A549 (cell line): ENCODE data around the gene DCHS2. TPM values are rescaled to one million over a fixed set of nuclear protein-coding genes. Genes with fewer than 3 reads are reported as not detected.

ENCODE experiments used
- ATAC-seq, 2 experiments: fragments of 200-7000 bp in 1 of 2; fragments of >200 bp in 1 of 2; cut with Nextera tagmentation in 1 of 2; cut with Tn5 transposase in 1 of 2; 3 replicates each; pipeline versions ENCODE4 v1.8.0 to v1.9.1; 2018 to 2020; ENCODE audit warnings: mild to moderate bottlenecking in 1 of 2, moderate library complexity in 1 of 2
- CTCF ChIA-PET: fragments of 300-600 bp; sonication (Branson Sonifier 250); formaldehyde crosslinking; extraction: SDS; loops from one replicate; lab custom pipeline; 2021; ENCODE audit warnings: antibody characterized with exemption, inconsistent platforms; lab: Yijun Ruan, JAX
- POLR2A ChIA-PET: fragments of 350-600 bp; formaldehyde crosslinking; extraction: SDS; loops from one replicate; lab custom pipeline; 2021; ENCODE audit warnings: antibody characterized with exemption, inconsistent platforms; lab: Yijun Ruan, JAX
- DNase-seq, 2 experiments: peaks; one replicate each; pipeline versions ENCODE4 v3.0.0 to v3.0.0-alpha.2; 2011 to 2016; ENCODE audit warnings: low read depth in 1 of 2, low spot score in 1 of 2
- FAIRE-seq: peaks from 2 replicates; lab custom pipeline; 2011; peaks lifted over from hg19 to GRCh38; lab: Jason Lieb, UNC
- H3K27ac ChIP-seq, 2 experiments: fragments of >200 bp; sonication (Bioruptor Twin); formaldehyde crosslinking; 3 replicates each; pipeline ENCODE4 v1.5.1; 2016 to 2017
- H3K4me1 ChIP-seq: fragments of >200 bp; sonication (Bioruptor Twin); formaldehyde crosslinking; 3 replicates; pipeline ENCODE4 v1.6.1; 2016
- H3K4me2 ChIP-seq: fragments of >200 bp; sonication (Bioruptor Twin); formaldehyde crosslinking; 3 replicates; pipeline ENCODE4 v1.6.1; 2016
- H3K4me3 ChIP-seq: fragments of >200 bp; sonication (Bioruptor Twin); formaldehyde crosslinking; 3 replicates; pipeline ENCODE4 v1.5.1; 2016
- H3K9me3 ChIP-seq: fragments of >200 bp; sonication (Bioruptor Twin); formaldehyde crosslinking; 3 replicates; pipeline ENCODE4 v1.6.1; 2016
- BHLHE40 ChIP-seq: IDR thresholded peaks from 2 replicates; pipeline ENCODE4 v1.6.1; 2012; ENCODE audit warnings: low read depth, low read length, inconsistent platforms
- CBX2 ChIP-seq: fragments of 200-600 bp; sonication (generic); IDR thresholded peaks from 2 replicates; pipeline ENCODE4 v1.6.1; 2016; ENCODE audit warnings: low read depth, mild to moderate bottlenecking, borderline replicate concordance
- CEBPB ChIP-seq, 2 experiments: fragments of >200 bp in 1 of 2; sonication (Bioruptor Twin) in 1 of 2; formaldehyde crosslinking in 1 of 2; IDR thresholded peaks; 2 replicates each; pipeline ENCODE4 v1.6.1; 2012 to 2016
- CTCF ChIP-seq: fragments of >200 bp; sonication (Bioruptor Twin); formaldehyde crosslinking; IDR thresholded peaks from 3 replicates; pipeline ENCODE4 v1.5.1; 2016
- EHMT2 ChIP-seq: fragments of 200-600 bp; sonication (generic); IDR thresholded peaks from 2 replicates; pipeline ENCODE4 v1.6.1; 2016; ENCODE audit warnings: antibody characterized with exemption, low read depth, mild to moderate bottlenecking, moderate library complexity
- EP300 ChIP-seq, 2 experiments: fragments of >200 bp; sonication (Bioruptor Twin); formaldehyde crosslinking; IDR thresholded peaks; 2 replicates in 1 of 2; 3 replicates in 1 of 2; pipeline ENCODE4 v1.6.1; 2016 to 2017
- ESRRA ChIP-seq: fragments of 150-350 bp; IDR thresholded peaks from 2 replicates; pipeline ENCODE4 v1.6.1; 2014; ENCODE audit warnings: mild to moderate bottlenecking, low read length, borderline replicate concordance
- FOSL2 ChIP-seq, 2 experiments: fragments of 450-650 bp in 1 of 2; fragments of >200 bp in 1 of 2; sonication (Bioruptor Twin) in 1 of 2; formaldehyde crosslinking; IDR thresholded peaks; 2 replicates each; pipeline versions ENCODE4 v1.5.0 to v1.6.1; 2016 to 2020; ENCODE audit warnings: mild to moderate bottlenecking in 1 of 2, moderate library complexity in 1 of 2
- GATA3 ChIP-seq: IDR thresholded peaks from 2 replicates; pipeline ENCODE4 v1.6.1; 2012; ENCODE audit warnings: borderline replicate concordance
- HDAC2 ChIP-seq: fragments of 200-600 bp; sonication (generic); IDR thresholded peaks from 2 replicates; pipeline ENCODE4 v1.6.1; 2016
- HOXB13 ChIP-seq: fragments of 250-450 bp; sonication (Bioruptor Pico); IDR thresholded peaks from 2 replicates; pipeline ENCODE4 v1.5.0; 2020; ENCODE audit warnings: low read depth, mild to moderate bottlenecking, moderate library complexity
- KDM1A ChIP-seq: fragments of 200-600 bp; sonication (generic); IDR thresholded peaks from 2 replicates; pipeline ENCODE4 v1.6.1; 2016; ENCODE audit warnings: low read depth, mild to moderate bottlenecking
- KDM5A ChIP-seq: fragments of 200-600 bp; sonication (generic); IDR thresholded peaks from 2 replicates; pipeline ENCODE4 v1.6.1; 2016; ENCODE audit warnings: antibody characterized with exemption, mild to moderate bottlenecking
- MAFK ChIP-seq: fragments of 450-650 bp; IDR thresholded peaks from 2 replicates; pipeline ENCODE4 v1.6.1; 2014; ENCODE audit not compliant: partially characterized antibody
- MYC ChIP-seq: IDR thresholded peaks from 2 replicates; pipeline ENCODE4 v1.6.1; 2012; ENCODE audit warnings: mild to moderate bottlenecking, inconsistent platforms, low read length, improper control_type of control experiment, borderline replicate concordance
- PHF8 ChIP-seq: fragments of 200-600 bp; sonication (generic); IDR thresholded peaks from 2 replicates; pipeline ENCODE4 v1.6.1; 2016; ENCODE audit warnings: low read depth, mild to moderate bottlenecking, antibody characterized with exemption, moderate library complexity, borderline replicate concordance
- RAD21 ChIP-seq, 2 experiments: fragments of >200 bp in 1 of 2; sonication (Bioruptor Twin) in 1 of 2; formaldehyde crosslinking in 1 of 2; IDR thresholded peaks in 1 of 2; conservative IDR thresholded peaks in 1 of 2; 2 replicates in 1 of 2; 3 replicates in 1 of 2; pipeline ENCODE4 v1.6.1; 2012 to 2018; ENCODE audit warnings: inconsistent platforms in 1 of 2
- RARB ChIP-seq: fragments of 250-450 bp; sonication (Bioruptor Pico); IDR thresholded peaks from 2 replicates; pipeline ENCODE4 v1.8.0; 2021; ENCODE audit warnings: mild to moderate bottlenecking, moderate library complexity
- RFX5 ChIP-seq: fragments of 450-650 bp; IDR thresholded peaks from 2 replicates; pipeline ENCODE4 v1.7.1; 2014; ENCODE audit warnings: antibody characterized with exemption, mild to moderate bottlenecking, moderate library complexity
- SREBF2 ChIP-seq: fragments of 450-650 bp; IDR thresholded peaks from 2 replicates; pipeline ENCODE4 v1.6.1; 2014; ENCODE audit warnings: mild to moderate bottlenecking, moderate library complexity
- ZSCAN20 ChIP-seq: fragments of 250-450 bp; sonication (Bioruptor Pico); IDR thresholded peaks from 2 replicates; pipeline ENCODE4 v1.8.0; 2022; ENCODE audit warnings: mild to moderate bottlenecking, moderate library complexity
- WGBS: methylation state at CpG from one replicate; pipeline ENCODE4 v1.1.6; 2017; ENCODE audit errors: missing lambda C conversion rate; 5-methylcytosine and 5-hydroxymethylcytosine counted together
- polyA plus RNA-seq, 4 experiments: library from polyadenylated mRNA; depleted of rRNA in 3 of 4; stranded (reverse); fragments of >200 nt; fragmentation: RNase III in 1 of 4; extraction: RNeasy Plus Mini Kit Qiagen cat#74134 plus additional on column Dnase treatment in 1 of 4; gene quantifications; 2 replicates in 3 of 4; 3 replicates in 1 of 4; pipeline ENCODE4 v1.2.3, GENCODE V29; 2011 to 2017
- TF ChIP-seq, protein P1 (sequence below): fragments of 250-450 bp; sonication (Bioruptor Pico); IDR thresholded peaks from 2 replicates; pipeline ENCODE4 v1.5.0; 2020; ENCODE audit warnings: low read depth, mild to moderate bottlenecking, moderate library complexity
- TF ChIP-seq, protein P2 (sequence below): fragments of 150-350 bp; IDR thresholded peaks from 2 replicates; pipeline ENCODE4 v1.6.1; 2014; ENCODE audit warnings: low read depth, mild to moderate bottlenecking, low read length
- TF ChIP-seq, protein P3 (sequence below): fragments of 250-450 bp; sonication (Bioruptor Pico); IDR thresholded peaks from 2 replicates; pipeline ENCODE4 v1.5.0; 2021; ENCODE audit warnings: mild to moderate bottlenecking, moderate library complexity, borderline replicate concordance

DCHS2 gene
- polyA plus RNA-seq, 2 of the 4 experiments (the other 2 are of a cell fraction): 0.06 TPM; not detected in 1

DNA sequence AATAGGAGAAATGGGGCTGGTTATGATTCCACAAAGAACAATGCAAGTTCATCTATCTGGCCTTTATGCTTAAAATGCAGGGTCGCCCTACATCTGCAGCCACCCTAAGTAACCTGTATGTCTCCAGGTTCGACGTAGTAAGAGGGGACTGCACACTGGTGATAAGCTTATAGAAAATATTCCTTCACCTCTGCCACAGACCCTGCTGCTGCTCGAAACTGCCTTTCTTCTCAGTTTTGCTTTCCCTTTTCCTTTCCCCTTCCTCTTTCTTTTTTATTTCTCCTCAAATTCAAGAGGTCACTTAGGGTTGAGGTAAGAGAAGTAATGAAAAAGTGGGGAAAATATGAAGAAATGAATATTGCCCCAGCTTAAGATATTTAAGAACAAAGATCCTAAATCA lies 123.5 kb downstream of the DCHS2 start (continued):
- TF ChIP-seq, protein P1, sequence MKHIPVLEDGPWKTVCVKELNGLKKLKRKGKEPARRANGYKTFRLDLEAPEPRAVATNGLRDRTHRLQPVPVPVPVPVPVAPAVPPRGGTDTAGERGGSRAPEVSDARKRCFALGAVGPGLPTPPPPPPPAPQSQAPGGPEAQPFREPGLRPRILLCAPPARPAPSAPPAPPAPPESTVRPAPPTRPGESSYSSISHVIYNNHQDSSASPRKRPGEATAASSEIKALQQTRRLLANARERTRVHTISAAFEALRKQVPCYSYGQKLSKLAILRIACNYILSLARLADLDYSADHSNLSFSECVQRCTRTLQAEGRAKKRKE (CRISPR knock-in tag): no peak

GRCh38 chr4:154367659-154368058 lies 123.9 kb downstream of the DCHS2 start:
- DNase-seq: no peak
- TF ChIP-seq ESRRA: no peak
- Histone ChIP-seq H3K9me3 (no peaks in the 10 kb centered on the region), H3K27ac (no peak overlapping the region), H3K4me2 (no peak overlapping the region), H3K4me3 (no peak overlapping the region), H3K4me1 (no peaks in the 10 kb centered on the region)
- 20% methylated on average over 2 of the region's 2 CpGs for WGBS
- POLR2A ChIA-PET: no interaction called here
- no peak for ATAC-seq
- CTCF ChIA-PET: no interaction called here
- no peak for FAIRE-seq

DNA sequence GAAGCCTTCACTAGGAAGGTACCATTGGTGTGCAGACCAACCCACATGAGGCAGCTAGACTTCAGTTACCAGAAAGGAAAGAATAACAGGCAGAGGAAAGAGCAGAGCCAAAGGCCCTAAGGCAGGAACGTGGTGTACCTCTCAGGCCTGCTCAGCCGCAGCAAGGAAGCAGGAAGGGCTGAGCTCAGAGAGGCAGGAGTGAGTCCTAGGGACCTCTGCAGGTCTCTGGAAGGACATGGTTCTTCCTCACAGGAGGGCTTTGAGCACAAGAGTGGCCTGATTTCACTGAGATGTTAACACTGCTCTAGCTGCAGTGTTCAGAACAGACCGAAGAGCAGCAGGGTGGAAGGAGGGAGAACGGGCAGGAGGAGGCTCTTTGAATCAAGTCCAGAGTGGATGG lies 124.6 kb downstream of the DCHS2 start:
- no peaks in the 10 kb centered on the region for H3K9me3 ChIP-seq
- ATAC-seq (no peak), DNase-seq (no peak)
- H3K4me1 ChIP-seq: no peaks in the 10 kb centered on the region
- H3K4me3 ChIP-seq: no peak overlapping the region
- CTCF ChIA-PET: no interaction called here
- no peak overlapping the region for H3K4me2 ChIP-seq
- POLR2A ChIA-PET: no interaction called here
- WGBS: 26% methylated on average over 4 of the region's 4 CpGs
- no peak overlapping the region for H3K27ac ChIP-seq
- no peak for TF ChIP-seq SREBF2
- TF ChIP-seq GATA3: no peak
- TF ChIP-seq CBX2: no peak
- no peak for TF ChIP-seq FOSL2 (IDR thresholded peaks at IDR 0.05)
- no peak for TF ChIP-seq FOSL2 (CRISPR knock-in tag; IDR thresholded peaks at IDR 0.05)
- no peak for TF ChIP-seq EHMT2
- TF ChIP-seq RARB (CRISPR knock-in tag): no peak
- no peak for TF ChIP-seq MAFK
- no peak for TF ChIP-seq RAD21 (conservative IDR thresholded peaks at IDR 0.05 in 1 of 2, IDR thresholded peaks at IDR 0.05 in 1 of 2)
- no peak for TF ChIP-seq MYC
- TF ChIP-seq CEBPB (IDR thresholded peaks at IDR 0.05): no peak
- no peak for TF ChIP-seq BHLHE40
- TF ChIP-seq, all 56 proteins: peak for 0
- FAIRE-seq: no peak

- H3K4me2 ChIP-seq: no peak overlapping the region
- WGBS: 27% methylated on average over 7 of the region's 7 CpGs
- CTCF ChIA-PET: interaction anchor here (0.7 kb wide), 1 partner anchor 15 kb away, joined by 3 read pairs; no protein-coding TSS in a partner anchor
- DNase-seq (no peak), ATAC-seq (no peak), FAIRE-seq (no peak)
- H3K27ac ChIP-seq: no peak overlapping the region
- POLR2A ChIA-PET: no interaction called here
- no peak overlapping the region for H3K4me3 ChIP-seq
- no peaks in the 10 kb centered on the region for H3K9me3 ChIP-seq
- no peaks in the 10 kb centered on the region for H3K4me1 ChIP-seq
- TF ChIP-seq RAD21 (conservative IDR thresholded peaks at IDR 0.05 in 1 of 2, IDR thresholded peaks at IDR 0.05 in 1 of 2) (no peak), BHLHE40 (no peak), CTCF (no peak), HOXB13 (CRISPR knock-in tag) (no peak), EHMT2 (no peak), ZSCAN20 (no peak), RFX5 (no peak), CEBPB (IDR thresholded peaks at IDR 0.05) (no peak), PHF8 (no peak), CBX2 (no peak), KDM5A (no peak), KDM1A (no peak), EP300 (IDR thresholded peaks at IDR 0.05) (no peak), HDAC2 (no peak)
- TF ChIP-seq, protein P2, sequence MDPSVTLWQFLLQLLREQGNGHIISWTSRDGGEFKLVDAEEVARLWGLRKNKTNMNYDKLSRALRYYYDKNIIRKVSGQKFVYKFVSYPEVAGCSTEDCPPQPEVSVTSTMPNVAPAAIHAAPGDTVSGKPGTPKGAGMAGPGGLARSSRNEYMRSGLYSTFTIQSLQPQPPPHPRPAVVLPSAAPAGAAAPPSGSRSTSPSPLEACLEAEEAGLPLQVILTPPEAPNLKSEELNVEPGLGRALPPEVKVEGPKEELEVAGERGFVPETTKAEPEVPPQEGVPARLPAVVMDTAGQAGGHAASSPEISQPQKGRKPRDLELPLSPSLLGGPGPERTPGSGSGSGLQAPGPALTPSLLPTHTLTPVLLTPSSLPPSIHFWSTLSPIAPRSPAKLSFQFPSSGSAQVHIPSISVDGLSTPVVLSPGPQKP: no peak
- TF ChIP-seq, protein P3, sequence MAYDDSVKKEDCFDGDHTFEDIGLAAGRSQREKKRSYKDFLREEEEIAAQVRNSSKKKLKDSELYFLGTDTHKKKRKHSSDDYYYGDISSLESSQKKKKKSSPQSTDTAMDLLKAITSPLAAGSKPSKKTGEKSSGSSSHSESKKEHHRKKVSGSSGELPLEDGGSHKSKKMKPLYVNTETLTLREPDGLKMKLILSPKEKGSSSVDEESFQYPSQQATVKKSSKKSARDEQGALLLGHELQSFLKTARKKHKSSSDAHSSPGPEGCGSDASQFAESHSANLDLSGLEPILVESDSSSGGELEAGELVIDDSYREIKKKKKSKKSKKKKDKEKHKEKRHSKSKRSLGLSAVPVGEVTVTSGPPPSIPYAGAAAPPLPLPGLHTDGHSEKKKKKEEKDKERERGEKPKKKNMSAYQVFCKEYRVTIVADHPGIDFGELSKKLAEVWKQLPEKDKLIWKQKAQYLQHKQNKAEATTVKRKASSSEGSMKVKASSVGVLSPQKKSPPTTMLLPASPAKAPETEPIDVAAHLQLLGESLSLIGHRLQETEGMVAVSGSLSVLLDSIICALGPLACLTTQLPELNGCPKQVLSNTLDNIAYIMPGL (CRISPR knock-in tag): no peak
Measured at GRCh38 chr4:154364066-154364845, 127.3 kb downstream of the DCHS2 start.
